Neuronal stem cell (in vitro differentiated cells): ENCODE results near the gene AFF3.

ENCODE experiments used
- DNase-seq: peaks from one replicate; pipeline ENCODE4 v3.0.0-alpha.2; 2013; ENCODE audit warnings: low spot score
- H2AFZ ChIP-seq: one replicate; pipeline ENCODE4 v1.6.1; 2013; ENCODE audit warnings: mild to moderate bottlenecking, low read length, inconsistent platforms
- H2AK5ac ChIP-seq: 2 replicates; pipeline ENCODE4 v1.6.1; 2013; ENCODE audit warnings: low read depth, mild to moderate bottlenecking, inconsistent platforms, low read length, moderate library complexity, mixed read lengths
- H2BK120ac ChIP-seq: 2 replicates; pipeline ENCODE4 v1.6.1; 2013; ENCODE audit warnings: low read depth, mild to moderate bottlenecking, inconsistent platforms, low read length, moderate library complexity, mixed read lengths
- H2BK12ac ChIP-seq: one replicate; pipeline ENCODE4 v1.6.1; 2013; ENCODE audit warnings: low read length, inconsistent platforms
- H2BK15ac ChIP-seq: 2 replicates; pipeline ENCODE4 v1.6.1; 2013; ENCODE audit warnings: mild to moderate bottlenecking, low read length, inconsistent platforms, mixed read lengths
- H2BK5ac ChIP-seq: one replicate; pipeline ENCODE4 v1.6.1; 2013; ENCODE audit warnings: inconsistent platforms, mild to moderate bottlenecking, low read length, moderate library complexity
- H3K14ac ChIP-seq: one replicate; pipeline ENCODE4 v1.6.1; 2013; ENCODE audit warnings: low read length, inconsistent platforms
- H3K18ac ChIP-seq: 2 replicates; pipeline ENCODE4 v1.6.1; 2013; ENCODE audit warnings: low read length, inconsistent platforms
- H3K23ac ChIP-seq: 2 replicates; pipeline ENCODE4 v1.6.1; 2013; ENCODE audit warnings: low read depth, mild to moderate bottlenecking, mixed read lengths, low read length, inconsistent platforms; ENCODE audit not compliant: poor library complexity
- H3K27ac ChIP-seq: replicated peaks from 3 replicates; pipeline ENCODE4 v1.5.1; 2013; ENCODE audit warnings: low read length, inconsistent platforms
- H3K27me3 ChIP-seq, 3 experiments: 2 replicates each; pipeline ENCODE4 v1.6.1; 2013; ENCODE audit warnings: low read length in 3 of 3, mild to moderate bottlenecking in 2 of 3, inconsistent platforms in 1 of 3, low read depth in 1 of 3, mixed read lengths in 1 of 3, moderate library complexity in 1 of 3; ENCODE audit not compliant: control insufficient read depth in 3 of 3, insufficient read depth in 3 of 3
- H3K36me3 ChIP-seq, 2 donors: replicated peaks in 1 of 2; 2 replicates each; pipeline ENCODE4 v1.6.1; 2013; ENCODE audit warnings: low read length in 2 of 2; ENCODE audit not compliant: control insufficient read depth in 2 of 2, insufficient read depth in 2 of 2
- H3K4ac ChIP-seq: 2 replicates; pipeline ENCODE4 v1.6.1; 2013; ENCODE audit warnings: inconsistent platforms, mild to moderate bottlenecking, low read length, moderate library complexity
- H3K4me1 ChIP-seq, 2 donors: 1 replicate in 1 of 2; 2 replicates in 1 of 2; pipeline ENCODE4 v1.6.1; 2013; ENCODE audit warnings: low read length in 2 of 2, low read depth in 1 of 2; ENCODE audit not compliant: control insufficient read depth in 2 of 2, insufficient read depth in 1 of 2
- H3K4me2 ChIP-seq: one replicate; pipeline ENCODE4 v1.6.1; 2013; ENCODE audit warnings: mild to moderate bottlenecking, low read length, inconsistent platforms; ENCODE audit not compliant: insufficient read depth, poor library complexity, severe bottlenecking
- H3K4me3 ChIP-seq, 2 donors: 2 replicates each; pipeline ENCODE4 v1.5.1; 2013; ENCODE audit warnings: low read length in 2 of 2, mild to moderate bottlenecking in 2 of 2, inconsistent platforms in 1 of 2, moderate library complexity in 1 of 2
- H3K79me1 ChIP-seq: one replicate; pipeline ENCODE4 v1.6.1; 2013; ENCODE audit warnings: low read depth, mild to moderate bottlenecking, inconsistent platforms, low read length, moderate library complexity
- H3K9ac ChIP-seq: one replicate; pipeline ENCODE4 v1.6.1; 2013; ENCODE audit warnings: mild to moderate bottlenecking, low read depth, low read length, inconsistent platforms; ENCODE audit not compliant: poor library complexity
- H3K9me3 ChIP-seq, 2 donors: replicated peaks in 1 of 2; 2 replicates each; pipeline versions ENCODE3 to v1.6.1; 2013; ENCODE audit warnings: low read length in 2 of 2, mild to moderate bottlenecking in 2 of 2, inconsistent platforms in 1 of 2, low read depth in 1 of 2, mixed read lengths in 1 of 2, moderate library complexity in 1 of 2; ENCODE audit not compliant: control insufficient read depth in 2 of 2, insufficient read depth in 1 of 2
- H4K8ac ChIP-seq: one replicate; pipeline ENCODE4 v1.6.1; 2013; ENCODE audit warnings: low read depth, mild to moderate bottlenecking, inconsistent platforms, low read length, moderate library complexity
- H4K91ac ChIP-seq: one replicate; pipeline ENCODE4 v1.6.1; 2013; ENCODE audit warnings: low read length, low read depth, mild to moderate bottlenecking, inconsistent platforms; ENCODE audit not compliant: poor library complexity
- WGBS, 2 donors: extraction: QIAGEN DNeasy Blood & Tissue Kit; methylation state at CpG; one replicate each; pipeline ENCODE4 v1.1.7; 2013; ENCODE audit warnings: missing lambda C conversion rate in 2 of 2, mixed read lengths in 1 of 2; ENCODE audit not compliant: insufficient read length in 2 of 2, insufficient replicate concordance in 1 of 2; ENCODE audit errors: extremely low coverage in 2 of 2; 5-methylcytosine and 5-hydroxymethylcytosine counted together

Gene AFF3

DNA sequence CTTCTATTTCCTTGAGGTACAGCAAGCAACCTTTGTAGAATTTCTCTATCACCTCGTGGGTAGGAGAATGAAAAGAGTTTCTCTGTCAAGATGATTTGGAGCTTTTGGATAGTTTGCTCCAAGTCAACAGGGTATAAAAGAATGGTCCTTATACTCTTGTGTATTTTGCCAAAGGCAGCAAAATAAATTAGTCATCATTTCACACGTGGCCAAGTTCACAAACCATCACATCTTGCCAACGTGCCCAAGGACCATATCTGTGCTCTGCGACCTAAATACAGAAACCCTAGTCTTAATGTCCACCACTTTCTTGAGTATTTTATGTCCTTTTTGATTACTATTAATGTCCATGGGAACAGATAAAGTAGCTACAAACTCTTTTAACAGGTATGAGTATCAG, 262.9 kb downstream of the AFF3 start:
- no peaks in the 10 kb centered on the region for H3K27me3 ChIP-seq
- no peak overlapping the region for H2BK120ac ChIP-seq
- H2BK5ac ChIP-seq = no peak overlapping the region
- no peak overlapping the region for H3K14ac ChIP-seq
- H2AFZ ChIP-seq = no peak overlapping the region
- no peak overlapping the region for H3K4ac ChIP-seq
- no peak overlapping the region for H3K18ac ChIP-seq
- no peak overlapping the region for H2BK12ac ChIP-seq
- no peaks in the 10 kb centered on the region for H3K36me3 ChIP-seq
- no peak overlapping the region for H3K9ac ChIP-seq
- DNase-seq = no peak
- H2BK15ac ChIP-seq = no peak overlapping the region
- WGBS, 2 donors = no CpG with 5 or more reads among the region's 4 CpGs
- H3K4me3 ChIP-seq = no peak overlapping the region
- no peak overlapping the region for H2AK5ac ChIP-seq
- peaks cover 13 to 44% of the 10 kb centered on the region in 2 donors for H3K4me1 ChIP-seq
- no peak overlapping the region for H4K8ac ChIP-seq
- no peak overlapping the region for H4K91ac ChIP-seq
- no peak overlapping the region for H3K27ac ChIP-seq
- no peaks in the 10 kb centered on the region for H3K79me1 ChIP-seq
- no peak overlapping the region for H3K23ac ChIP-seq
- H3K9me3 ChIP-seq = no peaks in the 10 kb centered on the region
- no peak overlapping the region for H3K4me2 ChIP-seq

GRCh38 chr2:99878581-99879350, 263.6 kb downstream of the AFF3 start:
- Histone ChIP-seq H2BK12ac (no peak overlapping the region), H2BK15ac (no peak overlapping the region), H3K9ac (no peak overlapping the region), H2AK5ac (no peak overlapping the region), H3K4me1 (peaks cover 13 to 44% of the 10 kb centered on the region in 2 donors), H3K23ac (no peak overlapping the region), H3K4ac (no peak overlapping the region), H3K18ac (no peak overlapping the region), H3K4me2 (no peak overlapping the region), H2BK120ac (no peak overlapping the region), H3K27ac (no peak overlapping the region), H3K36me3 (no peaks in the 10 kb centered on the region), H2BK5ac (no peak overlapping the region), H3K14ac (no peak overlapping the region), H4K8ac (no peak overlapping the region), H3K79me1 (no peaks in the 10 kb centered on the region), H2AFZ (no peak overlapping the region), H4K91ac (no peak overlapping the region), H3K27me3 (no peaks in the 10 kb centered on the region), H3K4me3 (no peak overlapping the region), H3K9me3 (no peaks in the 10 kb centered on the region)
- DNase-seq = no peak
- WGBS, 2 donors = no CpG with 5 or more reads among the region's 5 CpGs

DNA sequence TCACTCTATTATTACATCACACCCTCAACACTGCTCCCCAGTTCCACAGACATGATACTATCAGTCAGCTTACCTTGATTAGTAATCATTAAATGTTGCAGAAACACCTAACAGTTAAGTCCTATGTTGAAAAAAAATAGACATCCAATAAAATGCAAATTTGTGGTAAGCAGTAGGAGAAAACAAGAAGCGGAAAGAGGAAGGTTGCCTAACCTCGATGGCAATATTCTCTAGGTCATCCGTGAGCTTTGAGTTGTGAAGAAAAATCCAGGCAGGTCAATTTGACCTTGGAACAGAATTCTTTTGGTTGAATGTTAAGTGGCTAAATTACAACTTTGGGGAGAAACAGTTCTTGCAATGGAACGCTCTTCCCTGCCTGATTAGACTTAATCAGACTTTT, 264.4 kb downstream of the AFF3 start:
- WGBS, 2 donors = no CpG with 5 or more reads among the region's 4 CpGs
- Histone ChIP-seq H3K4me2 (no peak overlapping the region), H4K91ac (no peak overlapping the region), H2BK15ac (no peak overlapping the region), H2BK120ac (no peak overlapping the region), H2AK5ac (no peak overlapping the region), H3K9ac (no peak overlapping the region), H3K18ac (no peak overlapping the region), H3K79me1 (no peaks in the 10 kb centered on the region), H3K9me3 (no peaks in the 10 kb centered on the region), H3K27ac (no peak overlapping the region), H3K36me3 (no peaks in the 10 kb centered on the region), H2BK12ac (no peak overlapping the region), H3K23ac (no peak overlapping the region), H2BK5ac (no peak overlapping the region), H3K4ac (no peak overlapping the region), H3K4me3 (no peak overlapping the region), H3K14ac (no peak overlapping the region), H3K27me3 (no peaks in the 10 kb centered on the region), H3K4me1 (peaks cover 13 to 43% of the 10 kb centered on the region in 2 donors), H2AFZ (no peak overlapping the region), H4K8ac (no peak overlapping the region)
- DNase-seq = no peak

GRCh38 chr2:99876956-99877355, 265.4 kb downstream of the AFF3 start:
- Histone ChIP-seq H3K4me3 (no peak overlapping the region), H3K4me2 (no peak overlapping the region), H2BK5ac (no peak overlapping the region), H3K4ac (no peak overlapping the region), H2BK12ac (no peak overlapping the region), H2BK15ac (no peak overlapping the region), H3K4me1 (peaks cover 9 to 34% of the 10 kb centered on the region in 2 donors), H3K27me3 (no peaks in the 10 kb centered on the region), H3K23ac (no peak overlapping the region), H2AK5ac (no peak overlapping the region), H2BK120ac (no peak overlapping the region), H3K9me3 (no peaks in the 10 kb centered on the region), H3K79me1 (no peaks in the 10 kb centered on the region), H2AFZ (no peak overlapping the region), H3K18ac (no peak overlapping the region), H4K8ac (no peak overlapping the region), H3K36me3 (no peaks in the 10 kb centered on the region), H4K91ac (no peak overlapping the region), H3K9ac (no peak overlapping the region), H3K27ac (no peak overlapping the region), H3K14ac (no peak overlapping the region)
- no peak for DNase-seq
- no CpG with 5 or more reads among the region's 3 CpGs for WGBS, 2 donors
